Measurements from ENCODE around the gene ATP2A1. TPM values are rescaled to one million over a fixed set of nuclear protein-coding genes. Genes with fewer than 3 reads are reported as not detected.

ATP2A1 gene
- total and polyA plus RNA-seq, 2 of the 13 experiments (the other 11 are each of a cell fraction or from before 2014, with no cell fraction given), result 3.2 to 12.5 TPM

- TF ChIP-seq ZSCAN20 (CRISPR knock-in tag; IDR thresholded peaks at IDR 0.05; ENCODE audit: borderline replicate concordance), result no peak
- TF ChIP-seq MLLT10 (CRISPR knock-in tag; IDR thresholded peaks at IDR 0.05), result no peak
- TF ChIP-seq ZNF282 (IDR thresholded peaks at IDR 0.05; ENCODE audit: partially characterized antibody), result no peak
- peak; percentile 21 for TF ChIP-seq IKZF4 (CRISPR knock-in tag; IDR thresholded peaks at IDR 0.05; ENCODE audit: borderline replicate concordance, low read depth, not compliant biosample characterization)
- no peak for TF ChIP-seq ZNF382 (CRISPR knock-in tag; IDR thresholded peaks at IDR 0.05; ENCODE audit: borderline replicate concordance)
- TF ChIP-seq CHD2 (IDR thresholded peaks at IDR 0.05; ENCODE audit: low read depth, low read length), result no peak
- TF ChIP-seq HDAC6 (IDR thresholded peaks at IDR 0.05; ENCODE audit: low read depth, low read length), result no peak
- no peak; the same call in 1 of the 2 replicates for TF ChIP-seq GZF1 (CRISPR knock-in tag; IDR thresholded peaks at IDR 0.05)
- no peak for TF ChIP-seq ISL2 (CRISPR knock-in tag; IDR thresholded peaks at IDR 0.05)
- TF ChIP-seq PHB2 (IDR thresholded peaks at IDR 0.05; ENCODE audit: partially characterized antibody), result no peak
- 0 out of 2 replicates have a peak, but pooled peaks have one; percentile 50 for TF ChIP-seq ZNF430 (CRISPR knock-in tag; IDR thresholded peaks at IDR 0.05)
- 0 out of 2 replicates have a peak, but pooled peaks have one; percentile 77 for TF ChIP-seq ZNF879 (CRISPR knock-in tag; IDR thresholded peaks at IDR 0.05)
- TF ChIP-seq SNAPC4 (CRISPR knock-in tag; IDR thresholded peaks at IDR 0.05), result peak; percentile 66; the same call in 1 of the 2 replicates
- TF ChIP-seq ARNT2 (CRISPR knock-in tag; IDR thresholded peaks at IDR 0.05; ENCODE audit: low read depth), result peak; percentile 8; the same call in 1 of the 2 replicates
- TF ChIP-seq NFE2L1 (CRISPR knock-in tag; IDR thresholded peaks at IDR 0.05; ENCODE audit: borderline replicate concordance), result no peak
- no peak for TF ChIP-seq ZNF10 (CRISPR knock-in tag; IDR thresholded peaks at IDR 0.05; ENCODE audit: borderline replicate concordance, low read depth)
- no peak for TF ChIP-seq ZNF775 (CRISPR knock-in tag; IDR thresholded peaks at IDR 0.05; ENCODE audit: borderline replicate concordance)
- TF ChIP-seq ATF6 (CRISPR knock-in tag; conservative IDR thresholded peaks at IDR 0.05), result no peak
- no peak for TF ChIP-seq ELK4 (CRISPR knock-in tag; IDR thresholded peaks at IDR 0.05; ENCODE audit: borderline replicate concordance)
- TF ChIP-seq SETDB1 (CRISPR knock-in tag; IDR thresholded peaks at IDR 0.05; ENCODE audit: borderline replicate concordance), result no peak
- no peak for TF ChIP-seq ZNF337 (CRISPR knock-in tag; IDR thresholded peaks at IDR 0.05; ENCODE audit: borderline replicate concordance, low read depth)
- TF ChIP-seq TGIF2 (CRISPR knock-in tag; IDR thresholded peaks at IDR 0.05), result no peak
- TF ChIP-seq ATF7-NPFF (CRISPR knock-in tag; IDR thresholded peaks at IDR 0.05; ENCODE audit: low read depth), result no peak; the same call in 1 of the 2 replicates
- TF ChIP-seq ZFX (CRISPR knock-in tag; IDR thresholded peaks at IDR 0.05; ENCODE audit: low read depth), result no peak
Observed at GRCh38 chr16:28924399-28924761, 46.1 kb downstream of the ATP2A1 start (continued).

Data from HepG2 (cell line).